Activated T-helper 1 cell treated with Interleukin-2 at 50 U/mL for 16 hours (primary cell): ENCODE measurements around the gene TEF.
A peak's percentile ranks its signal among the peaks of the same experiment; 100 is the strongest.
"Not testable (repeated sequence)": the region's sequence is repeated elsewhere in the genome, so short reads cannot be mapped to it uniquely, and the experiment has no call there.

Experiments
- DNase-seq: peaks from one replicate; pipeline ENCODE4 v3.0.0-alpha.2; 2020; ENCODE audit warnings: low read depth

Gene TEF

GRCh38 chr22:41429232-41429950, 47.6 kb downstream of the TEF start:
- DNase-seq, result no peak

- no peak for DNase-seq
Measured at GRCh38 chr22:41429951-41430332, 48.2 kb downstream of the TEF start.

GRCh38 chr22:41431656-41432055, 49.9 kb downstream of the TEF start:
- no peak for DNase-seq

- not testable (repeated sequence) for DNase-seq
Measured at GRCh38 chr22:41433480-41433879, 51.7 kb downstream of the TEF start.

- DNase-seq, result not testable (repeated sequence)
Measured at GRCh38 chr22:41434361-41435003, 52.7 kb downstream of the TEF start.

- no peak for DNase-seq
Measured at GRCh38 chr22:41435560-41435959, 53.8 kb downstream of the TEF start.

- no peak for DNase-seq
Measured at GRCh38 chr22:41436322-41437113, 54.8 kb downstream of the TEF start.

GRCh38 chr22:41437198-41437597, 55.5 kb downstream of the TEF start:
- no peak for DNase-seq

- not testable (repeated sequence) for DNase-seq
Measured at GRCh38 chr22:41440511-41440910, 58.8 kb downstream of the TEF start.

GRCh38 chr22:41442240-41442792, 60.6 kb downstream of the TEF start:
- DNase-seq, result no peak

- peak; percentile 72 for DNase-seq
Measured at GRCh38 chr22:41444360-41445128, 62.8 kb downstream of the TEF start.

- DNase-seq, result no peak
Measured at GRCh38 chr22:41445129-41446056, 63.7 kb downstream of the TEF start.

GRCh38 chr22:41446057-41446501, 64.3 kb downstream of the TEF start:
- no peak for DNase-seq

GRCh38 chr22:41446639-41447434, 65.1 kb downstream of the TEF start, which contains the start of gene TOB2:
TSS of gene TOB2 (minus strand) at chr22:41446801. CDS start at chr22:41437345, 9,456 bp downstream.
- peak; percentile 91 for DNase-seq

- peak; percentile 35 for DNase-seq
Measured at GRCh38 chr22:41447435-41448188, 65.9 kb downstream of the TEF start.

- peak; percentile 84 for DNase-seq
Measured at GRCh38 chr22:41448189-41448808, 66.6 kb downstream of the TEF start.
